GM21381 (cell line): ENCODE data around the gene ITPR2.
"Not testable (repeated sequence)": the region's sequence is repeated elsewhere in the genome, so short reads cannot be mapped to it uniquely, and the experiment has no call there.

Experiments used
- ATAC-seq: cut with Tn5 transposase; IDR thresholded peaks from one replicate; pipeline ENCODE4 v1.9.1; 2021; ENCODE audit warnings: mild to moderate bottlenecking, moderate library complexity; ENCODE audit not compliant: unreplicated experiment

ITPR2 gene

GRCh38 chr12:26633591-26634210 lies 199.3 kb downstream of the ITPR2 start:
- ATAC-seq = no peak

GRCh38 chr12:26632756-26633155 lies 200.2 kb downstream of the ITPR2 start:
- no peak for ATAC-seq

- ATAC-seq = no peak
Measured at GRCh38 chr12:26631846-26632245, 201.1 kb downstream of the ITPR2 start.

GRCh38 chr12:26630546-26631027 lies 202.4 kb downstream of the ITPR2 start:
- ATAC-seq = no peak

- no peak for ATAC-seq
Measured at GRCh38 chr12:26629864-26630263, 203.1 kb downstream of the ITPR2 start.

GRCh38 chr12:26628234-26628633 lies 204.8 kb downstream of the ITPR2 start:
- no peak for ATAC-seq

GRCh38 chr12:26627335-26627734 lies 205.7 kb downstream of the ITPR2 start:
- ATAC-seq = no peak

- no peak for ATAC-seq
Measured at GRCh38 chr12:26623136-26623535, 209.9 kb downstream of the ITPR2 start.

- ATAC-seq = no peak
Measured at GRCh38 chr12:26622601-26623000, 210.4 kb downstream of the ITPR2 start.

GRCh38 chr12:26621932-26622331 lies 211.1 kb downstream of the ITPR2 start:
- no peak for ATAC-seq

- no peak for ATAC-seq
Measured at GRCh38 chr12:26620907-26621306, 212.1 kb downstream of the ITPR2 start.

- ATAC-seq = no peak
Measured at GRCh38 chr12:26617513-26617912, 215.5 kb downstream of the ITPR2 start.

- ATAC-seq = no peak
Measured at GRCh38 chr12:26614011-26614616, 218.9 kb downstream of the ITPR2 start.

- no peak for ATAC-seq
Measured at GRCh38 chr12:26612203-26612602, 220.8 kb downstream of the ITPR2 start.

- no peak for ATAC-seq
Measured at GRCh38 chr12:26611598-26611997, 221.4 kb downstream of the ITPR2 start.

GRCh38 chr12:26610774-26611173 lies 222.2 kb downstream of the ITPR2 start:
- no peak for ATAC-seq

GRCh38 chr12:26609986-26610385 lies 223.0 kb downstream of the ITPR2 start:
- no peak for ATAC-seq

- ATAC-seq = no peak
Measured at GRCh38 chr12:26608706-26609105, 224.3 kb downstream of the ITPR2 start.

GRCh38 chr12:26608273-26608672 lies 224.7 kb downstream of the ITPR2 start:
- ATAC-seq = no peak

GRCh38 chr12:26606911-26607310 lies 226.1 kb downstream of the ITPR2 start:
- no peak for ATAC-seq

GRCh38 chr12:26604813-26605212 lies 228.2 kb downstream of the ITPR2 start:
- ATAC-seq = not testable (repeated sequence)

GRCh38 chr12:26599096-26599695 lies 233.8 kb downstream of the ITPR2 start:
- ATAC-seq = no peak
